Left lung (tissue), 10 donors: ENCODE results near the gene RBM20. TPM values are rescaled to one million over a fixed set of nuclear protein-coding genes. Genes with fewer than 3 reads are reported as not detected.

ENCODE experiments used
- ATAC-seq: fragments of 200-7000 bp; cut with Tn5 transposase; one replicate; pipeline ENCODE4 v1.9.1; 2020; ENCODE audit warnings: moderate library complexity
- DNase-seq, 4 donors: peaks; one replicate each; pipeline ENCODE4 v3.0.0-alpha.2; 2013 to 2020
- H3K27ac ChIP-seq, 2 donors: fragments of 200-600 bp; sonication (generic) in 1 of 2; one replicate each; pipeline versions ENCODE4 v1.5.0 to v1.8.0; 2020 to 2021
- H3K27me3 ChIP-seq, 2 donors: fragments of 200-600 bp; sonication (generic) in 1 of 2; one replicate each; pipeline versions ENCODE4 v1.5.0 to v1.8.0; 2020 to 2021
- H3K36me3 ChIP-seq, 2 donors: fragments of 200-600 bp; sonication (generic) in 1 of 2; one replicate each; pipeline versions ENCODE4 v1.5.0 to v1.8.0; 2020 to 2021
- H3K4me1 ChIP-seq, 2 donors: fragments of 200-600 bp; one replicate each; pipeline ENCODE4 v1.8.0; 2021
- H3K4me3 ChIP-seq, 2 donors: fragments of 200-600 bp; sonication (generic) in 1 of 2; one replicate each; pipeline versions ENCODE4 v1.5.0 to v1.8.0; 2020 to 2021; ENCODE audit warnings: mild to moderate bottlenecking in 1 of 2
- H3K9me3 ChIP-seq, 2 donors: fragments of 200-600 bp; sonication (generic) in 1 of 2; one replicate each; pipeline versions ENCODE4 v1.5.0 to v1.8.0; 2020 to 2021
- intact Hi-C, 2 donors: fragments of 100-400 bp; cut with DNase I; formaldehyde crosslinking; loops; one replicate each; pipeline versions ENCODE4 v1.11.2 to v1.14.2; 2022
- polyA plus RNA-seq, 6 donors: library from polyadenylated mRNA; unstranded; fragments of 120-200 nt; gene quantifications; one replicate each; pipeline ENCODE4 v1.2.1, GENCODE V29; 2013; ENCODE audit not compliant: insufficient read length in 6 of 6
- total RNA-seq, 2 donors: library from RNA; stranded (reverse); fragmentation: NEBNext Ultra II Directional; extraction: Animal tissue kit (Norgen Biotek cat#: 25700); gene quantifications; one replicate each; pipeline ENCODE4 v1.2.1, GENCODE V29; 2021
- TF ChIP-seq, protein P1 (sequence below), 2 donors: fragments of 200-600 bp; sonication (generic) in 1 of 2; IDR thresholded peaks; one replicate each; pipeline versions ENCODE4 v1.5.0 to v1.8.0; 2021; ENCODE audit warnings: antibody characterized with exemption in 2 of 2
- donor health status: DM: no; HTN: yes; CAD: no.
- donor health status: DM: no; HTN: no; CAD: no.

The RBM20 gene
- total and polyA plus RNA-seq, 8 donors = 0.55 to 1.8 (median 1.1) TPM

DNA sequence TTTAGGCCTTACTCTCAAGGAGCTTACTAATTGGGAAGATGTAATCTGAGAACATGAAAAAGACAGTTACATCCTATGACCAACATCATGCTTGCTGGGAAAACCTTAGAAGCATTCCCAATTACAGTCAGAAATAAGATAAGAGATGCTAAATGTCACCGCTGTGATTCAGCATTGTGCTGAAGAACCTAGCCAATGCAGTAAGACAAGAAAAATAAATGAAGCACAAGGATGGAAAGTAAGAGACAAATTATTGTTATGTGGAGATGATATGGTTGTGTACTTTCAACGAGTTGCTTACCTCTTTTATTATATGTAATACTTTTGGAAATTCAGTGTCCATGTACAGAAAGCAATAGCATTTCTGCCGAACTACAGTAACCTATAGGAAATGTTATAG is 104.8 kb downstream of the RBM20 start:
- ATAC-seq = no peak
- no peak overlapping the region for H3K27ac ChIP-seq
- no peak for DNase-seq
- TF ChIP-seq, protein P1, sequence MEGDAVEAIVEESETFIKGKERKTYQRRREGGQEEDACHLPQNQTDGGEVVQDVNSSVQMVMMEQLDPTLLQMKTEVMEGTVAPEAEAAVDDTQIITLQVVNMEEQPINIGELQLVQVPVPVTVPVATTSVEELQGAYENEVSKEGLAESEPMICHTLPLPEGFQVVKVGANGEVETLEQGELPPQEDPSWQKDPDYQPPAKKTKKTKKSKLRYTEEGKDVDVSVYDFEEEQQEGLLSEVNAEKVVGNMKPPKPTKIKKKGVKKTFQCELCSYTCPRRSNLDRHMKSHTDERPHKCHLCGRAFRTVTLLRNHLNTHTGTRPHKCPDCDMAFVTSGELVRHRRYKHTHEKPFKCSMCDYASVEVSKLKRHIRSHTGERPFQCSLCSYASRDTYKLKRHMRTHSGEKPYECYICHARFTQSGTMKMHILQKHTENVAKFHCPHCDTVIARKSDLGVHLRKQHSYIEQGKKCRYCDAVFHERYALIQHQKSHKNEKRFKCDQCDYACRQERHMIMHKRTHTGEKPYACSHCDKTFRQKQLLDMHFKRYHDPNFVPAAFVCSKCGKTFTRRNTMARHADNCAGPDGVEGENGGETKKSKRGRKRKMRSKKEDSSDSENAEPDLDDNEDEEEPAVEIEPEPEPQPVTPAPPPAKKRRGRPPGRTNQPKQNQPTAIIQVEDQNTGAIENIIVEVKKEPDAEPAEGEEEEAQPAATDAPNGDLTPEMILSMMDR (IDR thresholded peaks at IDR 0.05) = no peak
- H3K4me1 ChIP-seq = peaks cover 0 to 7% of the 10 kb centered on the region in 2 donors
- no peaks in the 10 kb centered on the region for H3K27me3 ChIP-seq
- no peaks in the 10 kb centered on the region for H3K36me3 ChIP-seq
- intact Hi-C loops = loop anchor here in 1 of 2 donors (5.0 kb wide), 1 partner anchor 148 kb away; no protein-coding TSS in a partner anchor
- peaks cover 0 to 2% of the 10 kb centered on the region in 2 donors for H3K9me3 ChIP-seq
- H3K4me3 ChIP-seq = no peak overlapping the region

DNA sequence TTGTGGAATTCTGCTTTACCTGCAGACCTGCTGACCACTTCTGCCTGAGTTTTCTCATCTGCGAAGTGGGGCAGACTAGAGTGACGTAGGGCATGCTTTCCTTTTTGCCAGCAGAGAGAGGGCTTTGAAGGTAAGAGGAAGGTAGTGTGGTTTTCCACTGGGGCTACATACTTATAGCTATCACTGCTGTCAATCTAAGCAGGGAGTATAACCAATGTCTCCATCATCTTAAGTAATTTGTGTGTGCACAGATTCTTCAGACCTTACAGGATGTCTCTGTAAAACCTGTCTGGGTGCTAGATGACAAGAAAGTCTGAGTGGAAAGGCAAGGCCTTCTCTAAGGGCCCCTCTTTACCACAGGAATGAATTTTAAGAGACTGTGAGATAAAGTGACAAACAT is 106.8 kb downstream of the RBM20 start:
- H3K36me3 ChIP-seq = no peaks in the 10 kb centered on the region
- TF ChIP-seq, protein P1 (IDR thresholded peaks at IDR 0.05) = no peak
- ATAC-seq (no peak), DNase-seq (no peak)
- H3K9me3 ChIP-seq = peaks cover 0 to 2% of the 10 kb centered on the region in 2 donors
- H3K27me3 ChIP-seq = peaks cover 0 to 16% of the 10 kb centered on the region in 2 donors
- intact Hi-C loops = no loop called here
- no peak overlapping the region for H3K27ac ChIP-seq
- H3K4me3 ChIP-seq = no peak overlapping the region
- H3K4me1 ChIP-seq = peaks cover 0 to 7% of the 10 kb centered on the region in 2 donors

DNA sequence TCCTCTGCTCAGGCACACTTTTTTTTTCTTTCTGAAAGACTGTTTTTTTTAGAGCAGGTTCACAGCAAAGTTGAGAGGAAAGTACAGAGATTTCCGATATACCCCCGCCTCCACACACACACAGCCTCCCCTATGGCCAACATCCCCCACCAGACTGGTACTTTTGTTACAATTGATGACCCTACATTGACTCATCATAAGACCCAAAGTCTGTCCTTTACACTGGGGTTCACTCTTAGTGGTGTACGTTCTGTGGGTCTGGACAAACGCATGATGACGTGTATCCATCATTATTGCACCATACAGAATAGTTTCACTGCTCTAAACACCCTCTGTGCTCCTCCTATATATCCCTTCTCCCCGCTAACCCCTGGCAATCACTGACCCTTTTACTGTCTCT is 107.7 kb downstream of the RBM20 start:
- Histone ChIP-seq H3K27ac (no peak overlapping the region), H3K9me3 (peaks cover 0 to 2% of the 10 kb centered on the region in 2 donors), H3K36me3 (no peaks in the 10 kb centered on the region), H3K4me3 (no peak overlapping the region), H3K4me1 (no peaks in the 10 kb centered on the region), H3K27me3 (peaks cover 0 to 22% of the 10 kb centered on the region in 2 donors)
- TF ChIP-seq, protein P1 (IDR thresholded peaks at IDR 0.05) = no peak
- ATAC-seq = no peak
- intact Hi-C loops = no loop called here
- no peak for DNase-seq

DNA sequence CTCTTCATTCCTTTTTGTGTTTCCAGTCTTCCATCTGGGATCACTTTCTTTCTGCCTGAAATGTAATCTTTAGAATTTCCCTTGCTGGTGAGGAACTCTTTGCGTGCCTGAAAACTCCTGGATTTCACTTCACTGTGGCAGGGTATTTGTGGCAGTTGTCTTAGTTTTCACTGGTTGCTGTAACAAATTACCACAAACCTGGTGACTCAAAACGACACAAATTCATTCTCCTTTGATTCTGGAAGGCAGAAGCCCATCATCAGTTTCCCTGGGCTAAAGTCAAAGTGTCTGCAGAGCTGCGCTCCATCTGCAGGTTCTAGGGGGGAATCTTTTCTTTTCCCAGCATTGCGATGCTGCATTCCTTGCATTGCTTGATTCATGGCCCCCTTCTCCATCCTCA is 109.3 kb downstream of the RBM20 start:
- no peaks in the 10 kb centered on the region for H3K4me1 ChIP-seq
- intact Hi-C loops = no loop called here
- TF ChIP-seq, protein P1 (IDR thresholded peaks at IDR 0.05) = no peak

DNA sequence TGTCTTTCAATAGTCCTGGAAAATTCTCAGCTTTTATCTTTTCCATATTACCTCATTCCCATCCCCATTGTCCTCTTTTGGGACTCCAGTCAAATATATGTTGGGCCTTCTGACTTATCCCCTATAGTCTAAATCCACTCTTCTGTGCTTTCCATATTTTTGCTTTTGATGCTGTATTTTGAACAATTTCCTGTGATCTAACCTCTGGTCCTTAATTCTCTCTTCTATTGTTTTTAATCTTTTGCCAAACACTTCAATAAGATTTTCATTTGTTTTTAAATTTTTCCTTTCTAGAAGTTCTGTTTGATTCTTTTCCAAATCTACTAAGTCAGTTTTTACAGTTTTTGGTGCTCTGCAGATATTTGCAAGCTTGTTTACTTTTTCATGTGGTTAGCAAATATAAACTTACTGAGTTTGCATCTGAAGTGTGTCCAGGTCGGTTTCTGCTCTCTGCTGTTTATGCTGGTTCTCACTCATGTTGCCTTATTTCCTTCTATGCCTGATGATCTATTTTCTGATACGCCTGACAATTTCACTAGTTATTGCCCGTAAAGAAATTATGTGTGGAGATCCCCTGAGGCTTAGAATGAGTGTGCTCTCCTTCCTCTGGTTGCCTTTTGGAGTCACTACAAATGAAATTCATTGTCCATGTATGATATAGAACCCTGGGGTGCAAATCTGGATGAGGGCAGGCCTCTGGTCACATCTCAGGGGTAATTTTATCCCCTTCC is 110.4 kb downstream of the RBM20 start:
- peak in 1 of 4 donors; percentile 37 for DNase-seq
- Histone ChIP-seq H3K27me3 (peaks cover 6 to 42% of the 10 kb centered on the region in 2 donors), H3K27ac (no peak overlapping the region), H3K4me1 (no peaks in the 10 kb centered on the region), H3K36me3 (no peaks in the 10 kb centered on the region), H3K4me3 (no peak overlapping the region), H3K9me3 (no peaks in the 10 kb centered on the region)
- intact Hi-C loops = no loop called here
- no peak for ATAC-seq
- TF ChIP-seq, protein P1 (IDR thresholded peaks at IDR 0.05) = no peak

More for the DNA sequence above, 109.3 kb downstream of the RBM20 start:
- ATAC-seq (no peak), DNase-seq (no peak)
- Histone ChIP-seq H3K36me3 (no peaks in the 10 kb centered on the region), H3K27ac (no peak overlapping the region), H3K9me3 (peaks cover 0 to 2% of the 10 kb centered on the region in 2 donors), H3K4me3 (no peak overlapping the region), H3K27me3 (peaks cover 6 to 32% of the 10 kb centered on the region in 2 donors)
